ENCODE data around the gene PRMT7. TPM values are rescaled to one million over a fixed set of nuclear protein-coding genes. Genes with fewer than 3 reads are reported as not detected.

Gene PRMT7
- total RNA-seq, 2 donors from 2014 or later = 55.2 to 59.4 TPM

- ATAC-seq (no peak), DNase-seq (no peak)
- H3K4me1 Mint-ChIP-seq = peaks cover 27% of the 10 kb centered on the region
- peaks cover 6% of the 10 kb centered on the region for H3K27me3 Mint-ChIP-seq
- H3K36me3 Mint-ChIP-seq (ENCODE audit: low read depth) = no peaks in the 10 kb centered on the region
- no peak overlapping the region for H3K4me3 Mint-ChIP-seq
- H3K27ac Mint-ChIP-seq = no peak overlapping the region
- no peaks in the 10 kb centered on the region for H3K9me3 ChIP-seq (ENCODE audit: control insufficient read depth, low read length, poor library complexity, severe bottlenecking)
Observed at GRCh38 chr16:68401871-68402747, 91.3 kb downstream of the PRMT7 start.

GRCh38 chr16:68402748-68403040 lies 91.9 kb downstream of the PRMT7 start:
- no peak overlapping the region for H3K4me3 Mint-ChIP-seq
- no peak overlapping the region for H3K27ac Mint-ChIP-seq
- peaks cover 22% of the 10 kb centered on the region for H3K4me1 Mint-ChIP-seq
- peaks cover 6% of the 10 kb centered on the region for H3K27me3 Mint-ChIP-seq
- H3K9me3 ChIP-seq (ENCODE audit: control insufficient read depth, low read length, poor library complexity, severe bottlenecking) = no peaks in the 10 kb centered on the region
- H3K36me3 Mint-ChIP-seq (ENCODE audit: low read depth) = no peaks in the 10 kb centered on the region
- ATAC-seq (no peak), DNase-seq (no peak)

GRCh38 chr16:68403177-68403576 lies 92.4 kb downstream of the PRMT7 start:
- no peak overlapping the region for H3K4me3 Mint-ChIP-seq
- no peak overlapping the region for H3K27ac Mint-ChIP-seq
- H3K9me3 ChIP-seq (ENCODE audit: control insufficient read depth, low read length, poor library complexity, severe bottlenecking) = no peaks in the 10 kb centered on the region
- peaks cover 22% of the 10 kb centered on the region for H3K4me1 Mint-ChIP-seq
- no peak for DNase-seq
- no peak for ATAC-seq
- H3K36me3 Mint-ChIP-seq (ENCODE audit: low read depth) = no peaks in the 10 kb centered on the region
- H3K27me3 Mint-ChIP-seq = peaks cover 6% of the 10 kb centered on the region

GRCh38 chr16:68403704-68404103 lies 92.9 kb downstream of the PRMT7 start:
- ATAC-seq = no peak
- Mint-ChIP-seq H3K4me1 (peaks cover 22% of the 10 kb centered on the region), H3K36me3 (ENCODE audit: low read depth) (no peaks in the 10 kb centered on the region), H3K27ac (no peak overlapping the region), H3K4me3 (no peak overlapping the region), H3K27me3 (peaks cover 6% of the 10 kb centered on the region)
- H3K9me3 ChIP-seq (ENCODE audit: control insufficient read depth, low read length, poor library complexity, severe bottlenecking) = no peaks in the 10 kb centered on the region
- no peak for DNase-seq

GRCh38 chr16:68404736-68405345 lies 94.0 kb downstream of the PRMT7 start:
- peaks cover 20% of the 10 kb centered on the region for H3K4me1 Mint-ChIP-seq
- ATAC-seq = no peak
- no peaks in the 10 kb centered on the region for H3K36me3 Mint-ChIP-seq (ENCODE audit: low read depth)
- DNase-seq = no peak
- no peak overlapping the region for H3K27ac Mint-ChIP-seq
- no peaks in the 10 kb centered on the region for H3K9me3 ChIP-seq (ENCODE audit: control insufficient read depth, low read length, poor library complexity, severe bottlenecking)
- H3K27me3 Mint-ChIP-seq = peaks cover 6% of the 10 kb centered on the region
- no peak overlapping the region for H3K4me3 Mint-ChIP-seq

GRCh38 chr16:68406458-68407152 lies 95.8 kb downstream of the PRMT7 start:
- no peaks in the 10 kb centered on the region for H3K9me3 ChIP-seq (ENCODE audit: control insufficient read depth, low read length, poor library complexity, severe bottlenecking)
- H3K27me3 Mint-ChIP-seq = peaks cover 6% of the 10 kb centered on the region
- H3K4me3 Mint-ChIP-seq = no peak overlapping the region
- H3K27ac Mint-ChIP-seq = no peak overlapping the region
- DNase-seq (no peak), ATAC-seq (no peak)
- H3K36me3 Mint-ChIP-seq (ENCODE audit: low read depth) = no peaks in the 10 kb centered on the region
- peaks cover 12% of the 10 kb centered on the region for H3K4me1 Mint-ChIP-seq

Other genes starting within 250 kb of the PRMT7 start
- gene NFATC3, start 225.6 kb upstream of the PRMT7 start, total RNA-seq = 100 to 1,000 TPM in 1 of 2 donors, 10 to 100 TPM in 1; 94.5 to 101 TPM
- gene ESRP2, start 74.9 kb upstream of the PRMT7 start, total RNA-seq = under 1 TPM; 0.10 to 0.16 TPM
- gene PLA2G15, start 65.6 kb upstream of the PRMT7 start, total RNA-seq = 1 to 10 TPM; 6.6 to 7.4 TPM
- 100 to 1,000 TPM; 148 to 171 TPM for gene SLC7A6, start 46.5 kb upstream of the PRMT7 start, total RNA-seq
- 10 to 100 TPM; 35.3 to 36.0 TPM for gene SLC7A6OS, start 73 bp upstream of the PRMT7 start, total RNA-seq
- under 1 TPM; 0.70 to 0.99 TPM for gene SMPD3, start 137.5 kb downstream of the PRMT7 start, total RNA-seq
- gene ZFP90, start 228.3 kb downstream of the PRMT7 start, total RNA-seq = 10 to 100 TPM; 20.7 to 21.3 TPM